Measurements from ENCODE around the gene ARHGAP32. TPM values are rescaled to one million over a fixed set of nuclear protein-coding genes. Genes with fewer than 3 reads are reported as not detected.

The ARHGAP32 gene
- polyA plus RNA-seq, 1 of the 3 experiments (the other 2 are of a cell fraction) = 4.8 TPM

- Histone ChIP-seq H3K27ac (ENCODE audit: low read depth in 2 of 2, low read length in 1 of 2) (no peak overlapping the region), H3K4me3 (ENCODE audit: low read depth in 2 of 2, low read length in 1 of 2) (no peak overlapping the region), H3K9me3 (no peaks in the 10 kb centered on the region), H4K20me1 (ENCODE audit: insufficient read depth) (no peaks in the 10 kb centered on the region), H3K36me3 (replicated peaks in 1 of 2; ENCODE audit: control insufficient read depth in 1 of 2, insufficient read depth in 2 of 2, low read length in 1 of 2) (peaks cover 0 to 11% of the 10 kb centered on the region in 2 experiments), H3K9me2 (no peaks in the 10 kb centered on the region), H3K79me2 (ENCODE audit: insufficient read depth) (peaks cover 51% of the 10 kb centered on the region), H2AFZ (ENCODE audit: low read depth) (no peak overlapping the region), H3F3A (replicated peaks; ENCODE audit: insufficient read depth) (no peaks in the 10 kb centered on the region), H3K4me1 (ENCODE audit: control insufficient read depth in 1 of 2, insufficient read depth in 2 of 2, low read depth in 1 of 2, low read length in 1 of 2) (no peaks in the 10 kb centered on the region), H3K27me3 (ENCODE audit: insufficient read depth) (no peaks in the 10 kb centered on the region), H3K9ac (no peak overlapping the region), H3K4me2 (no peak overlapping the region)
- 100% methylated on average over 1 of the region's 1 CpG for WGBS (ENCODE audit: low lambda C conversion rate)
- TF ChIP-seq FOXM1 (IDR thresholded peaks at IDR 0.05; ENCODE audit: low read depth) (no peak), FOXJ3 (CRISPR knock-in tag; IDR thresholded peaks at IDR 0.05) (no peak), NFIC (IDR thresholded peaks at IDR 0.05; ENCODE audit: borderline replicate concordance) (no peak), MEF2A (IDR thresholded peaks at IDR 0.05; ENCODE audit: borderline replicate concordance, low read depth) (no peak), GABPA (IDR thresholded peaks at IDR 0.05; ENCODE audit: low read depth) (no peak), YY1 (IDR thresholded peaks at IDR 0.05; ENCODE audit: low read depth) (no peak), FOSL2 (IDR thresholded peaks at IDR 0.05; ENCODE audit: borderline replicate concordance, low read depth) (no peak), IRF3 (IDR thresholded peaks at IDR 0.05; ENCODE audit: low read depth, low read length) (no peak), RAD21 (IDR thresholded peaks at IDR 0.05; ENCODE audit: low read length) (no peak), POLR2AphosphoS5 (IDR thresholded peaks at IDR 0.05; ENCODE audit: low read depth, low read length) (no peak), ZBTB33 (IDR thresholded peaks at IDR 0.05; ENCODE audit: borderline replicate concordance, low read depth) (no peak)
- TF ChIP-seq, protein P1, sequence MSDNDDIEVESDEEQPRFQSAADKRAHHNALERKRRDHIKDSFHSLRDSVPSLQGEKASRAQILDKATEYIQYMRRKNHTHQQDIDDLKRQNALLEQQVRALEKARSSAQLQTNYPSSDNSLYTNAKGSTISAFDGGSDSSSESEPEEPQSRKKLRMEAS (IDR thresholded peaks at IDR 0.05; ENCODE audit: low read depth) = no peak
- TF ChIP-seq, protein P2, sequence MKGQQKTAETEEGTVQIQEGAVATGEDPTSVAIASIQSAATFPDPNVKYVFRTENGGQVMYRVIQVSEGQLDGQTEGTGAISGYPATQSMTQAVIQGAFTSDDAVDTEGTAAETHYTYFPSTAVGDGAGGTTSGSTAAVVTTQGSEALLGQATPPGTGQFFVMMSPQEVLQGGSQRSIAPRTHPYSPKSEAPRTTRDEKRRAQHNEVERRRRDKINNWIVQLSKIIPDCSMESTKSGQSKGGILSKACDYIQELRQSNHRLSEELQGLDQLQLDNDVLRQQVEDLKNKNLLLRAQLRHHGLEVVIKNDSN (IDR thresholded peaks at IDR 0.05; ENCODE audit: borderline replicate concordance, low read depth) = no peak
- TF ChIP-seq, protein P3, sequence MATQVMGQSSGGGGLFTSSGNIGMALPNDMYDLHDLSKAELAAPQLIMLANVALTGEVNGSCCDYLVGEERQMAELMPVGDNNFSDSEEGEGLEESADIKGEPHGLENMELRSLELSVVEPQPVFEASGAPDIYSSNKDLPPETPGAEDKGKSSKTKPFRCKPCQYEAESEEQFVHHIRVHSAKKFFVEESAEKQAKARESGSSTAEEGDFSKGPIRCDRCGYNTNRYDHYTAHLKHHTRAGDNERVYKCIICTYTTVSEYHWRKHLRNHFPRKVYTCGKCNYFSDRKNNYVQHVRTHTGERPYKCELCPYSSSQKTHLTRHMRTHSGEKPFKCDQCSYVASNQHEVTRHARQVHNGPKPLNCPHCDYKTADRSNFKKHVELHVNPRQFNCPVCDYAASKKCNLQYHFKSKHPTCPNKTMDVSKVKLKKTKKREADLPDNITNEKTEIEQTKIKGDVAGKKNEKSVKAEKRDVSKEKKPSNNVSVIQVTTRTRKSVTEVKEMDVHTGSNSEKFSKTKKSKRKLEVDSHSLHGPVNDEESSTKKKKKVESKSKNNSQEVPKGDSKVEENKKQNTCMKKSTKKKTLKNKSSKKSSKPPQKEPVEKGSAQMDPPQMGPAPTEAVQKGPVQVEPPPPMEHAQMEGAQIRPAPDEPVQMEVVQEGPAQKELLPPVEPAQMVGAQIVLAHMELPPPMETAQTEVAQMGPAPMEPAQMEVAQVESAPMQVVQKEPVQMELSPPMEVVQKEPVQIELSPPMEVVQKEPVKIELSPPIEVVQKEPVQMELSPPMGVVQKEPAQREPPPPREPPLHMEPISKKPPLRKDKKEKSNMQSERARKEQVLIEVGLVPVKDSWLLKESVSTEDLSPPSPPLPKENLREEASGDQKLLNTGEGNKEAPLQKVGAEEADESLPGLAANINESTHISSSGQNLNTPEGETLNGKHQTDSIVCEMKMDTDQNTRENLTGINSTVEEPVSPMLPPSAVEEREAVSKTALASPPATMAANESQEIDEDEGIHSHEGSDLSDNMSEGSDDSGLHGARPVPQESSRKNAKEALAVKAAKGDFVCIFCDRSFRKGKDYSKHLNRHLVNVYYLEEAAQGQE (IDR thresholded peaks at IDR 0.05; ENCODE audit: low read depth, low read length) = no peak
- no peak for DNase-seq
- ChIA-PET CTCF (no interaction called here), POLR2A (no interaction called here)
These were observed 44.7 kb upstream of the ARHGAP32 start for GRCh38 chr11:129236850-129237249.
